Muscle layer of duodenum (tissue), 2 donors: ENCODE data around the gene KIRREL2.
"Not testable (repeated sequence)": the region's sequence is repeated elsewhere in the genome, so short reads cannot be mapped to it uniquely, and the experiment has no call there.

ENCODE experiments used
- H3K27ac ChIP-seq: one replicate; pipeline ENCODE4 v1.7.0; 2013; ENCODE audit warnings: mild to moderate bottlenecking, low read length
- H3K27me3 ChIP-seq: one replicate; pipeline ENCODE4 v1.7.0; 2013; ENCODE audit warnings: low read depth, mild to moderate bottlenecking, control low read depth, low read length
- H3K36me3 ChIP-seq, 2 donors: one replicate each; pipeline ENCODE4 v1.7.0; 2013; ENCODE audit warnings: low read length in 2 of 2, control low read depth in 1 of 2, mild to moderate bottlenecking in 1 of 2; ENCODE audit not compliant: insufficient read depth in 2 of 2, control insufficient read depth in 1 of 2
- H3K4me1 ChIP-seq, 2 donors: one replicate each; pipeline ENCODE4 v1.7.0; 2013; ENCODE audit warnings: low read length in 2 of 2, mild to moderate bottlenecking in 2 of 2, control low read depth in 1 of 2, moderate library complexity in 1 of 2; ENCODE audit not compliant: insufficient read depth in 2 of 2, control insufficient read depth in 1 of 2
- H3K4me3 ChIP-seq, 2 donors: one replicate each; pipeline ENCODE4 v1.7.0; 2013; ENCODE audit warnings: low read length in 2 of 2, low read depth in 1 of 2, mild to moderate bottlenecking in 1 of 2
- H3K9me3 ChIP-seq, 2 donors: one replicate each; pipeline ENCODE4 v1.7.0; 2013; ENCODE audit warnings: low read length in 2 of 2, control low read depth in 1 of 2, mild to moderate bottlenecking in 1 of 2; ENCODE audit not compliant: control insufficient read depth in 1 of 2
- donor health status: healthy.

The KIRREL2 gene

DNA sequence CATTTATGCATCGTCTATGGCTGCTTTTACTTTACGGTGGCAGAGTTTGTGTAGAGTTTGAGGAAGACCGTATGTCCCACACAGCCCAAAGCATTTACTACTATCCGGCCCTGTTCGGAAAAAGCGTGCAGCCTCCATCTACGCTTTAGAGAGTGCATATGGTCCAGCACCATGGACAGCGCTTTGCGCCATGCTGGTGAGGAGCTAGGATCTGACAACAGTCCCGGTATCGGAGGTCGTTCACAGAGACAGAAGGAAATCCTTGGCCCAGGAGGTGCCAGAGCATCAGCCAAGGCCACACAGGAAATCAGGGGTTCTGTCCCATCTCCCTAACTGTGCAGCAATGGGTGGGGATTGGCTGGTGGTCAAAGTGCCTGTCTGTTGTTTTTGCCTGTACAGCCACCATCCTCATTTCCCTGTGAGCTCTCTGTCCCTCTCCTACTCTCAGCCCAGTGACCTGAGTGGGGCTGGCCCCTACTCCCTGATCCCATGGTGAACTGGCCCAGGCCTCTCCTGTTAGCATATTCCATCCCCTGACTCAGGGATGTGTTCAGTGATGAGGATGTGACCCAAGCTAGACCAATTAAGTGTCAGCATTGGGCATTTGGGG lies 27.9 kb upstream of the KIRREL2 start:
- H3K9me3 ChIP-seq, result no peaks in the 10 kb centered on the region
- no peak overlapping the region for H3K4me3 ChIP-seq
- no peak overlapping the region for H3K27ac ChIP-seq
- H3K27me3 ChIP-seq, result no peaks in the 10 kb centered on the region
- H3K36me3 ChIP-seq, result no peaks in the 10 kb centered on the region
- H3K4me1 ChIP-seq, result no peaks in the 10 kb centered on the region

DNA sequence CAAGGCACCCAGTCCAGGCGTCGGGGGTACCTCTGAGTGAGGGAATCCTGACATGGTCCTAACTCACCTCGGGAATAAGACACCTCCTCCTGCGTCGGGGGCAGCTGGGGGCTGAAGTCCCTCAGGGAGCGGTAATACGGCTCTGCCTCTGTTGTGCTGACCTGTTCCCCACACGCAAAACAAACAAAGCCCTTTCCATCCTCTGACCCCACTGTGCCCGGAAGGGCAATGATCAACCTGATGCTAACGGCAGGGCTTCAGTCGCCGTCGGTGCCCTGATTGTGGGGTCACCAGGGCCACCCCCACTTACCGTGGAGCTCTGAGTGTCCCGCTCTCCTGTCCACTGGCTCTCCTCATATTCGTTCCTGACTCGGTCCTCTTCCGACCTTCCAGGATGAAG lies 25.7 kb upstream of the KIRREL2 start:
- H3K36me3 ChIP-seq, result no peaks in the 10 kb centered on the region
- no peaks in the 10 kb centered on the region for H3K9me3 ChIP-seq
- no peaks in the 10 kb centered on the region for H3K27me3 ChIP-seq
- no peak overlapping the region for H3K27ac ChIP-seq
- no peaks in the 10 kb centered on the region for H3K4me1 ChIP-seq
- no peak overlapping the region for H3K4me3 ChIP-seq

DNA sequence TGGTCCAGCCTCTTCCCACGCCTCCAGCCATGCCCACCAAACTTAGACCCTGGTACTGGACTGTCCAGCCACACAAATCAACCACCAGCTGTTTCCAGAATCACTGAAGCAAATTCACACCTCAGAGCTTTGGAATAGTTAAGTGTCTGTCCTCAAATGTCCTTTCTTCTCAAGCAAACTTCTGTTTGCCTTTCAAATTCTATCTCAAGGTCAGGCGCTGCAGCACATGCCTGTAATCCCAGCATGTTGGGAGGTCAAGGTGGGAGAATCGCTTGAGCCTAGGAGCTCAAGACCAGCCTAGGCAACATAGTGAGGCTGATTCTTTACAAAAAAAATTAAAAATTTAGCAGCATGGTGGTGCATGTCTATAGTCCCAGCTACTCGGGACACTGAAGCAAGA lies 24.7 kb upstream of the KIRREL2 start:
- H3K9me3 ChIP-seq, result no peaks in the 10 kb centered on the region
- H3K4me3 ChIP-seq, result no peak overlapping the region
- H3K36me3 ChIP-seq, result no peaks in the 10 kb centered on the region
- no peaks in the 10 kb centered on the region for H3K27me3 ChIP-seq
- H3K27ac ChIP-seq, result no peak overlapping the region
- no peaks in the 10 kb centered on the region for H3K4me1 ChIP-seq

DNA sequence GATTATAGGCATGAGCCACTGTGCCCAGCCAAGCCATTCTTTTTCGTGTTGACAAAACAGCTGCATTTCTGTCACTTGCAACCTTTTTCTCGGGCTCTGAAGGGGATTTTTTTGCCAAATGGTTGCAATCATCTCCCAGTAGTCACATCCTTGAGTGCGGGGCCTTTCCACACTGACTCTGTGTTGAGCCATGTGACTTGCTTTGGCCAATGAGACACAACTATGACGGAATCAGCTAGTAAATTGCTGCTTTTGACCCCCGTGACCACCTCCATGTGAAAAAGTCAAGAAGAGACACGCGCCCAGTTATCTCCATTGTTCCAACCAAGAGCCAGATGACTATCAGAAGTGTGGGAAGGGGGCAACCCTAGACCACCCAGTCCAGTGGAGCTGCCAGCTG lies 22.7 kb upstream of the KIRREL2 start:
- Histone ChIP-seq H3K4me1 (no peaks in the 10 kb centered on the region), H3K27me3 (no peaks in the 10 kb centered on the region), H3K9me3 (peaks cover under 1 to 3% of the 10 kb centered on the region in 2 donors), H3K4me3 (no peak overlapping the region), H3K36me3 (no peaks in the 10 kb centered on the region), H3K27ac (no peak overlapping the region)

DNA sequence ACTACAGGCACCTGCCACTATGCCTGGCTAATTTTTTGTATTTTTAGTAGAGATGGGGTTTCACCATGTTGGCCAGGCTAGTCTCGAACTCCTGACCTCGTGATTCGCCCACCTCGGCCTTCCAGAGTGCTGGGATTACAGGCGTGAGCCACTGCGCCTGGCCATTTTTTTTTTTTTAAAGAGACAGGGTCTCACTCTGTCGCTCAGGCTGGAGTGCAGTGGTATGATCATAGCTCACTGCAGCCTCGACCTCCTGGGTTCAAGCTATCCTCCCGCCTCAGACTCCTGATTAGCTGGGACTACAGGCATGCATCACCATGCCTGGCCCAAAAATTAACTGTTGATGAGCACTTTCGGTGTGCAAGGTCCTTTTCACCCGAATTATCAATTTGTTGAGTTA lies 20.6 kb upstream of the KIRREL2 start:
- H3K27me3 ChIP-seq, H3K4me3 ChIP-seq, H3K9me3 ChIP-seq, H3K4me1 ChIP-seq, H3K36me3 ChIP-seq, H3K27ac ChIP-seq: not testable (repeated sequence)

DNA sequence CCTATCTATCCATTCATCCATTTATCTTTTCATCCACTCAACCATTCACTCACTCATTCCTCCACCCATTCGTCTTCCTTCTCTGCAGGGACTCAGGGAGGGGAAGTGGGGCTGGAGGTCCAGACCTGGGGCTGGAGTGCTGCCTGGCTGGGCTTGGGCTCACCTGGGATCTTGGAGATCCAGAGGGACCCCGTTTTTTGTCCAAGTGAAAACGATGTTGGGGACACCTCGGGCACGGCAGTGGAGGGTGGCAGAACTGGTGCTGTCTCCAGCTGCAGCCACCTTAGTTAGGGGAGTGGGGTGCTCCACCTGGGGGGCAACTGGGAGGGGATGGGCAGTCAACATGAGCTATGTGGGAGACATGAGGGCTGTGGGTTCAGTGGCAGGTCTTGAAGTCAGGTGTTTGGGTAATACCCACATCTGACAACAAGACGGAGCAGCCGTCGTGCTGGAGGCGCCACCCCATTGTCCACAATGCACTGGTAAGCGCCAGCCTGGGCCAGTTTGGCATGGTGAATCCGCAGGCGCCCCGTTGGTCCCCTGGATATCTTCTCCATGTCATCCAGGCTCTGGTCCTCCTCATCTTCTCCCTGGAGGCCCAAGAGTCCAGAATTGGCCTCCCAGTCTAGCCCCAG lies 14.6 kb upstream of the KIRREL2 start:
- Histone ChIP-seq H3K9me3 (peaks cover 6 to 10% of the 10 kb centered on the region in 2 donors), H3K4me1 (peaks cover 0 to 12% of the 10 kb centered on the region in 2 donors), H3K27me3 (peaks cover 26% of the 10 kb centered on the region), H3K36me3 (no peaks in the 10 kb centered on the region), H3K27ac (no peak overlapping the region), H3K4me3 (no peak overlapping the region)

DNA sequence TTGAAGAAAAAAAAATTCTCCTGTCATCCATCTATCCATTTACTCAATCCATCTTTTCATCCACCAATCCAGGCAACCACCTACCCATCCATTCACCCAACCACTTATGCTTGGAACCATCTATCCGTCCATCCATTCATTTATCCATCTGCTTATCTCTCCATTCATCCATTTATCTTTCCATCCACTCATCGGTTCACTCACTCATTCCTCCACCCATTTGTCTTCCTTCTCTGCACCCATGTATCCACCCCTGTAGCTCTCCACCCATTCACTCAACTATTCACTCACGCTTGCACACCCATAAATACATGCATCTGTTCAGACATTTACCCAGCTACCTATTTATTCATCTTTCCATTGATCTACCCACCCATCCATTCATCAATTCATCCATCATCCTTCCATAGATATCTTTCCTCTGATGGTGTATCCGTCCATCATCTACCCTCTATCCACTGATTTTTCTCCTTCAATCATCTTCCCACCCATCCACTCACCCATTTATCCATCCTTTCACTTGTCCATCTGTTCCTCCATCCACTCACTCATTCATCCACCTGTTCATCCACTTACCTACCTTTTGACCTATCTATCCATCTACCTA lies 13.9 kb upstream of the KIRREL2 start:
- Histone ChIP-seq H3K36me3 (no peaks in the 10 kb centered on the region), H3K9me3 (peaks cover 6 to 10% of the 10 kb centered on the region in 2 donors), H3K4me1 (peaks cover 0 to 12% of the 10 kb centered on the region in 2 donors), H3K27ac (no peak overlapping the region), H3K4me3 (no peak overlapping the region), H3K27me3 (peaks cover 26% of the 10 kb centered on the region)

DNA sequence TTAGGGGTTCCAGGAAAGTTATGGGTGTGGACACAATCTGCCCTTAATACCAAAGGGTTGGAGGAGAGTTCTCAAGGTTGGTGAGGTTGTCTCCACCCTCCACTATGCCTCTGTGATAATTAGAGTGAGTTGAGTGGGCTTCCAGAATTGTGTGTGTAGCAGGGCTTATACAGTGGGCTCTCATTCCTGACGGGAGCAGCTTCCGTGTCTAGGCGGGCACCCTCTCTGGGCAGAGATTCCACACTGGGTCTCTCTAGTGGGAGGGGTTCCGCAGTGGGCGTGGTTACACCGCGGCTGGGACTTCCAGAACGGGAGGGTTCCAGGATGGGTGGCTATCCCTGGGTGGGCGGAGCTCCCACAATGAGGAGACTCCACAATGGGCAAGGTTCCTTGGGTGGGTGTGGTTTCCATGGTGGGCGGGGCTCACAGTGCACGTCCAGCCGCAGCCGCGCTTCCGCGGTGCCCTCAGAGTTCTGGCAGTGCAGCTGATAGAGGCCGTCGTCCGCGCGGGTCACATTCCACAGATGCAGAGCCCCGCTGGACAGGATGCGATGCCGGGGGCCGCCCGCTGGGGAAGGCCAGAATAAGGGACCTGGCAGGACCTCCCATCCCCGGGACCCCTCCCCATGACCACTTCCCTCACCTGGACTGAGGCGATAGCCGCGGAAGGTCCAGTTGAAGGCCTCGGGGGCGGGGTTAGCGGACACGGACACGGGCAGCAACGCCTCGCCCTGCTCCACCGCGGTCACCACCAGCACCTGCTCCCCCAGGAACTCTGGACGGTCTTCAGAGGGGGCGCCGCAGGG lies 12.8 kb upstream of the KIRREL2 start:
- Histone ChIP-seq H3K27me3 (peaks cover 26% of the 10 kb centered on the region), H3K27ac (no peak overlapping the region), H3K4me3 (no peak overlapping the region), H3K36me3 (no peaks in the 10 kb centered on the region), H3K9me3 (peaks cover 6 to 8% of the 10 kb centered on the region in 2 donors), H3K4me1 (peaks cover 0 to 12% of the 10 kb centered on the region in 2 donors)

DNA sequence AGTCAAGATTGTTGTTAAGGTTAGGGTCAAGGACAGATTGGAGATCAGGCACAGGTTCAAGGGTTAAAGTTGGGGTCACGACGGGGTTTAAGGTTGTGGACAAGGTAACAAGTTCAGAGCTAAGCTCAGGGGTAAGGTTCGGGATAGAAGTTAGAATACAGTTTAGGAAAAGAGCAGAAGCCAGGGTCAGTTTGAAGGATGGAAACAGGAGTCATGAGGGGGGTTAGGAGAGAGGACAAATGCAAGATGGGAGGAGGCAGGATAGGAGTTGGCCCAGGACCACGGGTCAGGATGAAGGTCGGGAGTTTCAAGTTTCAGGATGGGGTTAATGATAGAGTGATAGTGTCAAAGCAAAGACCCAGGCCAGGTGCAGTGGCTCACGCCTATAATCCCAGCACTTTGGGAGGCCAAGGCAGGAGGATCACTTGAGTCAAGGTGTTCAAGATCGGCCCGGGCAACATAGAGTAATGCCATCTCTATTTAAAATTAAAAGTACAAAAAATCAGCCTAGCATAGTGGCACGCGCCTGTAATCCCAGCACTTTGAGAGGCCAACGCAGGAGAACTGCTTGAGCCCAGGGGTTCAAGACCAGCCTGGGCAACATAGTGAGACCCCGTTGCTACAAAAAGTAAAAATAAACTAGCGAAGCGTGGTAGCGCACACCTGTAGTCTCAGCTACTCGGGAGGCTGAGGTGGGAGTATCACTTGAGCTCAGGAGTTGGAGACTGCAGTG lies 12.1 kb upstream of the KIRREL2 start:
- H3K27ac ChIP-seq, result no peak overlapping the region
- H3K9me3 ChIP-seq, result no peaks in the 10 kb centered on the region
- no peaks in the 10 kb centered on the region for H3K36me3 ChIP-seq
- H3K4me3 ChIP-seq, result peak overlapping the region in 1 of 2 donors; percentile 41
- H3K27me3 ChIP-seq, result peaks cover 26% of the 10 kb centered on the region
- H3K4me1 ChIP-seq, result peaks cover 0 to 12% of the 10 kb centered on the region in 2 donors

DNA sequence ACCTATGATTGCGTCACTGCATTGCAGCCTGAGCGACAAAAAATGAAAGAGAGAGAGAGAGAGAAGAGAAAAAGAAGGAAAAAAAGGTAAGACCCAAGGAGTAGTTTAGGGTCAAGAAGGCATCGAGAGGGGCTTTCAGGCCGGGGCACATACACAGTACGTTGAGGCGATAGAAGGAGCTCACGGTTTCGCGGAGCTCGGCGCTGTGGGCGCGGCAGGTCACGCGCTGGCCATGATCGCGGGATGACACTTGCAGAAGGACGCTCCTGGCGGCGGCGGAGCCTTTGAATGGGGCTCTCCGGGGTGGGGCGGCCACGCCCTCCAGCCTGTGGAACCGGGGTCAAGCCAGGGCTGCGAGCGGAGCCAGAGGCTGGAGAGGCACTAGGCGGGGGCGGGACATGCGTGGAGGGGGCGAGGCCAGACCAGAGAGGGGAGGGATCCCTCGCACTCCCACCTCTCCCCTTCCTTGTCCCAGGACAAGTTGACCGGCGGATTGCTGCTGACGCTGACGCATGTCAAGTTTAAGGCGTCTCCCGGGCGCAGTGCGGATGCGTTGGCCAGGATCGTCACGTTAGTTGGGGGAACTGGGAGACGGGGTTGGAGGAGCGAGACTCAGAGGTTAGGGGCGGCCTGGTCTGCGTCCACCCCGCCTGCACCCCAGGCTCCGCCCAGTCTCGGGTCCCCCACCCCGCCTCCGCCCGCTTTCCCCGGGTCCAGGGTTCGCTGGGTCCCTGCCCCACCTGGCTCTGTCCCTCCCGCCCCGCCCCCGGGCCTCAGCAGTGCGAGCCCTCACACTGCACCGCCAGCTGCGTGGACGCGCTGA lies 11.3 kb upstream of the KIRREL2 start:
- Histone ChIP-seq H3K27me3 (peaks cover 30% of the 10 kb centered on the region), H3K27ac (no peak overlapping the region), H3K4me3 (peak overlapping the region in 1 of 2 donors; percentile 41), H3K4me1 (peaks cover 0 to 12% of the 10 kb centered on the region in 2 donors), H3K9me3 (no peaks in the 10 kb centered on the region), H3K36me3 (no peaks in the 10 kb centered on the region)
